GM18873 (cell line): ENCODE data around the gene DBNDD2.

Experiments used
- ATAC-seq: cut with Tn5 transposase; IDR thresholded peaks from one replicate; pipeline ENCODE4 v1.9.1; 2021; ENCODE audit warnings: mild to moderate bottlenecking, moderate library complexity, moderate number of reproducible peaks; ENCODE audit not compliant: unreplicated experiment, low FRiP score

DBNDD2 gene

GRCh38 chr20:45377269-45377668 lies 30.8 kb upstream of the DBNDD2 start:
- ATAC-seq: no peak

- ATAC-seq: no peak
Observed at GRCh38 chr20:45378191-45378590, 29.9 kb upstream of the DBNDD2 start, which contains the start of gene TP53TG5. TSS of gene TP53TG5 (minus strand) at chr20:45378325. CDS start at chr20:45378236, 89 bp downstream.

GRCh38 chr20:45387274-45387673 lies 20.8 kb upstream of the DBNDD2 start:
- ATAC-seq: no peak

- no peak for ATAC-seq
Observed at GRCh38 chr20:45390931-45391330, 17.2 kb upstream of the DBNDD2 start.

- ATAC-seq: no peak
Observed at GRCh38 chr20:45391559-45391958, 16.5 kb upstream of the DBNDD2 start.

GRCh38 chr20:45392733-45393132 lies 15.4 kb upstream of the DBNDD2 start:
- no peak for ATAC-seq

GRCh38 chr20:45394221-45395113 lies 13.6 kb upstream of the DBNDD2 start:
- ATAC-seq: no peak

- ATAC-seq: no peak
Observed at GRCh38 chr20:45395114-45395415, 13.0 kb upstream of the DBNDD2 start.

GRCh38 chr20:45399018-45399417 lies 9.1 kb upstream of the DBNDD2 start:
- ATAC-seq: no peak

GRCh38 chr20:45400346-45401031 lies 7.6 kb upstream of the DBNDD2 start:
- no peak for ATAC-seq

GRCh38 chr20:45402946-45403345 lies 5.1 kb upstream of the DBNDD2 start:
- no peak for ATAC-seq

GRCh38 chr20:45404438-45404837 lies 3.7 kb upstream of the DBNDD2 start:
- ATAC-seq: no peak

GRCh38 chr20:45405571-45406259 lies 2.4 kb upstream of the DBNDD2 start:
- ATAC-seq: no peak

GRCh38 chr20:45406260-45407066 lies 1.6 kb upstream of the DBNDD2 start:
- no peak for ATAC-seq

GRCh38 chr20:45407067-45407745 lies 883 bp upstream of the DBNDD2 start:
- no peak for ATAC-seq

GRCh38 chr20:45408646-45409213 lies 641 bp downstream of the DBNDD2 start:
- ATAC-seq: no peak

- ATAC-seq: no peak
Observed at GRCh38 chr20:45409521-45410272, 1.6 kb downstream of the DBNDD2 start.

GRCh38 chr20:45410887-45411286 lies 2.8 kb downstream of the DBNDD2 start:
- no peak for ATAC-seq

- ATAC-seq: no peak
Observed at GRCh38 chr20:45412653-45413052, 4.6 kb downstream of the DBNDD2 start.
